ENCODE data around the gene COBL.

- TF ChIP-seq POLR2AphosphoS5 (IDR thresholded peaks at IDR 0.05; ENCODE audit: low read depth, low read length) = no peak
- no peak for TF ChIP-seq REST (IDR thresholded peaks at IDR 0.05; ENCODE audit: insufficient read depth in 1 of 2, low read depth in 2 of 2, low read length in 2 of 2)
Measured at GRCh38 chr7:51139796-51140195, 176.8 kb downstream of the COBL start.

All from PFSK-1 (cell line).